Fibroblast of lung (primary cell): Measurements from ENCODE around the gene RHOT1. TPM values are rescaled to one million over a fixed set of nuclear protein-coding genes. Genes with fewer than 3 reads are reported as not detected.

ENCODE experiments used
- DNase-seq, 2 donors: peaks; one replicate each; pipeline versions ENCODE4 v3.0.0 to v3.0.0-alpha.2; 2010; ENCODE audit warnings: low read depth in 2 of 2
- H2AFZ ChIP-seq: 2 replicates; pipeline ENCODE4 v1.5.1; 2012; ENCODE audit warnings: low read length, control low read depth, inconsistent platforms
- H3K27ac ChIP-seq: 2 replicates; pipeline ENCODE4 v1.5.1; 2011; ENCODE audit warnings: low read length, control low read depth; ENCODE audit not compliant: insufficient read depth
- H3K27me3 ChIP-seq: 2 replicates; pipeline ENCODE4 v1.5.1; 2011; ENCODE audit warnings: mild to moderate bottlenecking, low read length; ENCODE audit not compliant: control insufficient read depth, insufficient read depth
- H3K36me3 ChIP-seq: 2 replicates; pipeline ENCODE4 v1.5.1; 2011; ENCODE audit warnings: low read length; ENCODE audit not compliant: control insufficient read depth, insufficient read depth
- H3K4me1 ChIP-seq: 2 replicates; pipeline ENCODE4 v1.5.1; 2011; ENCODE audit warnings: low read length; ENCODE audit not compliant: control insufficient read depth, insufficient read depth; ENCODE audit errors: extremely low read depth
- H3K4me2 ChIP-seq: 2 replicates; pipeline ENCODE4 v1.5.1; 2011; ENCODE audit warnings: low read length, control low read depth; ENCODE audit not compliant: insufficient read depth; ENCODE audit errors: extremely low read depth
- H3K4me3 ChIP-seq, 4 experiments: fragments of 200-600 bp in 1 of 4; sonication (generic) in 1 of 4; replicated peaks in 1 of 4; 2 replicates each; pipeline ENCODE4 v1.5.1; 2011 to 2016; ENCODE audit warnings: low read length in 4 of 4, low read depth in 3 of 4, mild to moderate bottlenecking in 3 of 4, control low read depth in 2 of 4, inconsistent platforms in 1 of 4, mixed read lengths in 1 of 4; ENCODE audit not compliant: insufficient read depth in 1 of 4; ENCODE audit errors: control extremely low read depth in 1 of 4
- H3K79me2 ChIP-seq: 2 replicates; pipeline ENCODE4 v1.5.1; 2012; ENCODE audit warnings: mild to moderate bottlenecking, low read length, inconsistent platforms; ENCODE audit not compliant: control insufficient read depth, insufficient read depth
- H3K9ac ChIP-seq: 2 replicates; pipeline ENCODE4 v1.5.1; 2011; ENCODE audit warnings: mild to moderate bottlenecking, low read length, control low read depth; ENCODE audit not compliant: insufficient read depth
- H3K9me3 ChIP-seq: 2 replicates; pipeline ENCODE4 v1.5.1; 2012; ENCODE audit warnings: low read depth, low read length; ENCODE audit not compliant: control insufficient read depth, insufficient read depth
- H4K20me1 ChIP-seq: 2 replicates; pipeline ENCODE4 v1.5.1; 2011; ENCODE audit warnings: low read length; ENCODE audit not compliant: control insufficient read depth, insufficient read depth; ENCODE audit errors: extremely low read depth
- CTCF ChIP-seq, 2 donors: IDR thresholded peaks in 1 of 2; conservative IDR thresholded peaks in 1 of 2; 1 replicate in 1 of 2; 2 replicates in 1 of 2; pipeline ENCODE4 v1.5.1; 2011 to 2012; ENCODE audit warnings: low read length in 2 of 2, control low read depth in 1 of 2, inconsistent platforms in 1 of 2, low read depth in 1 of 2, mild to moderate bottlenecking in 1 of 2
- EZH2 ChIP-seq: IDR thresholded peaks from 2 replicates; pipeline ENCODE4 v1.5.1; 2012; ENCODE audit warnings: low read length, control low read depth, mild to moderate bottlenecking; ENCODE audit errors: missing control alignments
- polyA plus RNA-seq, 2 donors: library from polyadenylated mRNA; depleted of rRNA in 1 of 2; stranded (reverse) in 1 of 2; unstranded in 1 of 2; fragments of >200 nt; gene quantifications; 2 replicates each; pipeline ENCODE4 v1.2.1, GENCODE V29; 2011 to 2012; ENCODE audit warnings: missing spikeins in 1 of 2
- total RNA-seq: library from RNA; depleted of rRNA; stranded (reverse); fragments of >200 nt; gene quantifications from 2 replicates; pipeline ENCODE4 v1.2.1, GENCODE V29; 2014

Gene RHOT1
- total and polyA plus RNA-seq, 2 donors (not counting 1 experiment from before 2014, with no cell fraction given): 45.6 to 58.8 TPM

DNA sequence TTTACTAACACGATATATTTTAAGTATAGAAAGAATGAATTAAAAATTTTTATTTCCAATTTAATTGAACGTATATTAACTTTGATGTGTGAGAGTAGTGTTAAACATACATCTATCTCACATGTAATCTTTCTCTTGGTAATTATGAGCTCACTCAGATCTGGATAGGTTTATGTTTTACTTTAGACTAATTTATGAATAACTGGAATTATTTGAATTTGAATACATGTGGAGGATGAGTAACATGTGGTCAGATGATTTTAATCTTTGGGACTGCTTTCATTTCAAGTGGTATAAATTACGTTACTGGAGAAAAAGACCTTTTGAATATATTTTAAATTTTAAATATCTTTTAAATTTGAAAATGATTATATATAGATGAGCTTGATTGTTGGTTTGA, 73.4 kb downstream of the RHOT1 start:
- Histone ChIP-seq H3K27me3 (no peaks in the 10 kb centered on the region), H3K9me3 (no peaks in the 10 kb centered on the region), H3K27ac (no peak overlapping the region), H3K4me1 (no peaks in the 10 kb centered on the region), H2AFZ (no peak overlapping the region), H3K4me3 (no peak overlapping the region), H3K4me2 (no peak overlapping the region), H3K79me2 (no peaks in the 10 kb centered on the region), H3K36me3 (no peaks in the 10 kb centered on the region), H3K9ac (no peak overlapping the region), H4K20me1 (no peaks in the 10 kb centered on the region)
- peak in 1 of 2 donors; percentile 22 for DNase-seq
- TF ChIP-seq EZH2: no peak
- TF ChIP-seq CTCF (conservative IDR thresholded peaks at IDR 0.05 in 1 of 2, IDR thresholded peaks at IDR 0.05 in 1 of 2; ENCODE audit: low read depth in 1 of 2, low read length in 2 of 2): no peak

GRCh38 chr17:32222621-32223020, 80.3 kb downstream of the RHOT1 start:
- no peaks in the 10 kb centered on the region for H3K36me3 ChIP-seq
- no peaks in the 10 kb centered on the region for H3K79me2 ChIP-seq
- no peak overlapping the region for H3K9ac ChIP-seq
- DNase-seq: peak in 1 of 2 donors; percentile 17
- no peaks in the 10 kb centered on the region for H3K4me1 ChIP-seq
- H3K27me3 ChIP-seq: no peaks in the 10 kb centered on the region
- no peaks in the 10 kb centered on the region for H4K20me1 ChIP-seq
- H3K9me3 ChIP-seq: no peaks in the 10 kb centered on the region
- no peak overlapping the region for H3K27ac ChIP-seq
- H3K4me2 ChIP-seq: no peak overlapping the region
- no peak for TF ChIP-seq EZH2
- TF ChIP-seq CTCF (conservative IDR thresholded peaks at IDR 0.05 in 1 of 2, IDR thresholded peaks at IDR 0.05 in 1 of 2; ENCODE audit: low read depth in 1 of 2, low read length in 2 of 2): no peak
- no peak overlapping the region for H2AFZ ChIP-seq
- no peak overlapping the region for H3K4me3 ChIP-seq

GRCh38 chr17:32223703-32224102, 81.4 kb downstream of the RHOT1 start:
- Histone ChIP-seq H2AFZ (no peak overlapping the region), H3K27ac (no peak overlapping the region), H3K9ac (no peak overlapping the region), H3K4me1 (no peaks in the 10 kb centered on the region), H3K36me3 (no peaks in the 10 kb centered on the region), H4K20me1 (no peaks in the 10 kb centered on the region), H3K9me3 (no peaks in the 10 kb centered on the region), H3K4me2 (no peak overlapping the region), H3K79me2 (no peaks in the 10 kb centered on the region), H3K4me3 (no peak overlapping the region), H3K27me3 (no peaks in the 10 kb centered on the region)
- TF ChIP-seq CTCF (conservative IDR thresholded peaks at IDR 0.05 in 1 of 2, IDR thresholded peaks at IDR 0.05 in 1 of 2; ENCODE audit: low read depth in 1 of 2, low read length in 2 of 2) (no peak), EZH2 (no peak)
- no peak for DNase-seq
